OCI-LY3 (cell line): ENCODE measurements around the gene SARDH.

Experiments
- CTCF ChIP-seq: fragments of 200-600, 300-600 bp; sonication (generic); IDR thresholded peaks from 2 replicates; pipeline ENCODE4 v1.5.1; 2014; ENCODE audit warnings: antibody characterized with exemption, low read length, low read depth
- EZH2phosphoT487 ChIP-seq: fragments of 200-600 bp; shearing (Covaris generic); IDR thresholded peaks from 2 replicates; pipeline ENCODE4 v1.6.1; 2018; ENCODE audit warnings: antibody characterized with exemption, mixed run types, low read depth

DNA sequence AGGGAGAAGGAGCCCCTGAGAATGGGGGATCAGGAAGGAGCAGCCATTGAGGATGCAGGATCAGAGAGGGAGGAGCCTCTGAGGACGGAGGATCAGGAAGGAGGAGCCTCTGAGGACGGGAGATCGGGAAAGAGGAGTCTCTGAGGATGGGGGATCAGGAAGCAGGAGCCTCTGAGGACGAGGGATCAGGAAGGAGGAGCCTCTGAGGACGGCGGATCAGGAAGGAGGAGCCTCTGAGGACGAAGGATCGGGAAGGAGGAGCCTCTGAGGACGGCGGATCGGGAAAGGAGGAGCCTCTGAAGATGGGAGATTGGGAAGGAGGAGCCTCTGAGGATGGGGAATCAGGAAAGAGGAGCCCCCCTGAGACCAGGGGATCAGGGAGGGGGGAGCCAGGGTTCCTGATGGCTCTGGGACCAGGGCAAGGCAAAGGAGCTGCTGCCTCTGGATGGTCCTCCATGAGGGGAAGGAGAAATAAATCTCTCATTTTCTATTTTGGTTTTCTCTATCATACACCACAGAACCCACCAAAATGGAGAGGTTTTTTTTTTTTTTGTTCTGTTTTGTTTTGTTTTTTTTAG is 22.6 kb upstream of the SARDH start:
- no peak for TF ChIP-seq CTCF
- TF ChIP-seq EZH2phosphoT487: no peak
